Spleen (tissue), 11 donors: ENCODE measurements around the gene PCED1A. TPM values are rescaled to one million over a fixed set of nuclear protein-coding genes. Genes with fewer than 3 reads are reported as not detected.

Experiments
- DNase-seq: peaks from one replicate; pipeline ENCODE4 v3.0.0-alpha.2; 2020
- H3K27ac ChIP-seq, 8 donors: fragments of 200-600 bp; sonication (generic) in 7 of 8; 1 replicate in 4 of 8; 2 replicates in 4 of 8; pipeline versions ENCODE4 v1.5.0 to v1.8.0; 2016 to 2021; ENCODE audit warnings: inconsistent platforms in 4 of 8, mild to moderate bottlenecking in 4 of 8, moderate library complexity in 1 of 8
- H3K27me3 ChIP-seq, 7 donors: fragments of 200-600 bp; sonication (generic) in 6 of 7; replicated peaks in 1 of 7; 1 replicate in 4 of 7; 2 replicates in 3 of 7; pipeline versions ENCODE4 v1.5.0 to v1.8.0; 2016 to 2021; ENCODE audit warnings: inconsistent platforms in 3 of 7, mild to moderate bottlenecking in 1 of 7
- H3K36me3 ChIP-seq, 6 donors: fragments of 200-600 bp; sonication (generic) in 5 of 6; 1 replicate in 4 of 6; 2 replicates in 2 of 6; pipeline versions ENCODE4 v1.5.0 to v1.8.0; 2016 to 2021; ENCODE audit warnings: inconsistent platforms in 2 of 6
- H3K4me1 ChIP-seq, 6 donors: fragments of 200-600 bp; sonication (generic) in 5 of 6; 1 replicate in 3 of 6; 2 replicates in 3 of 6; pipeline versions ENCODE4 v1.5.0 to v1.8.0; 2016 to 2021; ENCODE audit warnings: inconsistent platforms in 3 of 6
- H3K4me3 ChIP-seq, 8 donors: fragments of 200-600 bp; sonication (generic) in 7 of 8; 1 replicate in 4 of 8; 2 replicates in 4 of 8; pipeline versions ENCODE4 v1.5.0 to v1.8.0; 2016 to 2021; ENCODE audit warnings: inconsistent platforms in 4 of 8, mild to moderate bottlenecking in 4 of 8, moderate library complexity in 2 of 8
- H3K9me3 ChIP-seq, 8 donors: fragments of 200-600 bp; sonication (generic) in 7 of 8; 1 replicate in 4 of 8; 2 replicates in 4 of 8; pipeline versions ENCODE4 v1.5.0 to v1.8.0; 2016 to 2021; ENCODE audit warnings: inconsistent platforms in 4 of 8
- CTCF ChIP-seq, 11 experiments: fragments of 200-600 bp in 7 of 11; fragments of 450-650 bp in 4 of 11; sonication (generic) in 4 of 11; IDR thresholded peaks in 8 of 11; conservative IDR thresholded peaks in 3 of 11; 1 replicate in 7 of 11; 2 replicates in 4 of 11; pipeline versions ENCODE4 v1.4.0 to v1.8.0; 2016 to 2021; ENCODE audit warnings: antibody characterized with exemption in 11 of 11, inconsistent platforms in 4 of 11, mild to moderate bottlenecking in 1 of 11
- POLR2A ChIP-seq, 3 donors: fragments of 450-650 bp; IDR thresholded peaks; one replicate each; pipeline ENCODE4 v1.5.1; 2017; ENCODE audit warnings: antibody characterized with exemption in 3 of 3, mild to moderate bottlenecking in 1 of 3
- POLR2AphosphoS5 ChIP-seq, 3 donors: sonication (generic); formaldehyde crosslinking; IDR thresholded peaks; one replicate each; pipeline ENCODE4 v1.5.1; 2017; ENCODE audit warnings: antibody characterized with exemption in 3 of 3
- WGBS, 5 donors: extraction: QIAGEN DNeasy Blood & Tissue Kit in 3 of 5; methylation state at CpG; one replicate each; pipeline versions ENCODE4 v1.1.5 to v1.1.7; 2013 to 2018; 5-methylcytosine and 5-hydroxymethylcytosine counted together
- intact Hi-C: fragments of 100-400 bp; cut with DNase I; formaldehyde crosslinking; loops from one replicate; pipeline ENCODE4 v1.15.0; 2023; ENCODE audit warnings: low total_unique reads
- polyA plus RNA-seq, 3 donors: library from polyadenylated mRNA; stranded (reverse); fragments of 200-250 nt; gene quantifications; one replicate each; pipeline ENCODE4 v1.2.1, GENCODE V29; 2013
- total RNA-seq, 7 donors: library from RNA; depleted of rRNA in 3 of 7; stranded (reverse); fragments of >200 nt in 3 of 7; fragmentation: NEBNext Ultra II Directional in 4 of 7; extraction: Animal tissue kit (Norgen Biotek cat#: 25700) in 4 of 7; gene quantifications; one replicate each; pipeline versions ENCODE4 v1.1.0 to v1.2.1, GENCODE V29; 2016 to 2021
- donor health status: healthy with polysubstance abuse.
- donor health status: DM: no; HTN: no; CAD: no; lungs with moderate emphysema.
- donor health status: DM: no; HTN: no; CAD: no.
- donor health status: Bipolar disorder and iron deficiency.
- donor health status: healthy.
- donor health status: DM: no; HTN: no; CAD: no.
- donor health status: DM: yes; HTN: yes; CAD: no.

Gene PCED1A
- total and polyA plus RNA-seq, 10 donors, result 38.2 to 165 (median 56.9) TPM

- intact Hi-C loops, result no loop called here
- TF ChIP-seq POLR2AphosphoS5 (IDR thresholded peaks at IDR 0.05), result no peak
- no peak for TF ChIP-seq CTCF (IDR thresholded peaks at IDR 0.05 in 8 of 11, conservative IDR thresholded peaks at IDR 0.05 in 3 of 11)
- TF ChIP-seq POLR2A (IDR thresholded peaks at IDR 0.05), result no peak
- Histone ChIP-seq H3K36me3 (no peaks in the 10 kb centered on the region), H3K9me3 (peaks cover 0 to 14% (median 9%) of the 10 kb centered on the region in 8 donors), H3K27ac (no peak overlapping the region), H3K4me1 (peaks cover 0 to 22% (median 7%) of the 10 kb centered on the region in 6 donors), H3K27me3 (peaks cover 0 to 41% (median 17%) of the 10 kb centered on the region in 7 donors), H3K4me3 (no peak overlapping the region)
- WGBS, 5 donors, result 82 to 90% (median 84%) methylated on average over 18 to 20 of the region's 20 CpGs
- no peak for DNase-seq
These were observed 23.7 kb downstream of the PCED1A start for GRCh38 chr20:2816583-2817340.

- H3K27me3 ChIP-seq, result peaks cover 0 to 40% (median 11%) of the 10 kb centered on the region in 7 donors
These were observed 24.3 kb downstream of the PCED1A start, which contains the start of gene TMEM239 for GRCh38 chr20:2816030-2816582. TSS of gene TMEM239 (plus strand) at chr20:2816364. CDS start at chr20:2816555, 191 bp downstream.

GRCh38 chr20:2815242-2815900 is 25.1 kb downstream of the PCED1A start:
- intact Hi-C loops, result no loop called here
- no peak for TF ChIP-seq POLR2A (IDR thresholded peaks at IDR 0.05)
- TF ChIP-seq POLR2AphosphoS5 (IDR thresholded peaks at IDR 0.05), result no peak
- no peak for TF ChIP-seq CTCF (IDR thresholded peaks at IDR 0.05 in 8 of 11, conservative IDR thresholded peaks at IDR 0.05 in 3 of 11)
- Histone ChIP-seq H3K9me3 (peaks cover 0 to 17% (median 10%) of the 10 kb centered on the region in 8 donors), H3K4me1 (peaks cover 0 to 8% (median under 1%) of the 10 kb centered on the region in 6 donors), H3K36me3 (no peaks in the 10 kb centered on the region), H3K27me3 (peaks cover 0 to 38% (median 3%) of the 10 kb centered on the region in 7 donors), H3K4me3 (no peak overlapping the region), H3K27ac (no peak overlapping the region)
- DNase-seq, result no peak
- WGBS, 5 donors, result 80 to 93% (median 84%) methylated on average over 6 to 8 of the region's 8 CpGs

More at GRCh38 chr20:2816030-2816582, 24.3 kb downstream of the PCED1A start, which contains the start of gene TMEM239:
- Histone ChIP-seq H3K9me3 (peaks cover 0 to 17% (median 10%) of the 10 kb centered on the region in 8 donors), H3K27ac (no peak within 1 kb of the TSS), H3K36me3 (no peaks in the 10 kb centered on the region), H3K4me1 (peaks cover 0 to 16% (median 4%) of the 10 kb centered on the region in 6 donors), H3K4me3 (no peak within 1 kb of the TSS)
- intact Hi-C loops, result no loop called here
- WGBS, 5 donors, result 83 to 94% (median 89%) methylated on average over 5 to 10 of the region's 10 CpGs
- no peak for DNase-seq
- TF ChIP-seq POLR2AphosphoS5 (IDR thresholded peaks at IDR 0.05), result no peak

GRCh38 chr20:2814587-2815051 is 25.8 kb downstream of the PCED1A start, which contains the start of gene C20orf141:
TSS of gene C20orf141 (plus strand) at chr20:2814987. CDS start at chr20:2815185, 198 bp downstream.
- intact Hi-C loops, result no loop called here
- H3K27me3 ChIP-seq, result peaks cover 0 to 38% (median 0%) of the 10 kb centered on the region in 7 donors
- peaks cover 0 to 6% (median 0%) of the 10 kb centered on the region in 6 donors for H3K4me1 ChIP-seq
- TF ChIP-seq CTCF (IDR thresholded peaks at IDR 0.05 in 8 of 11, conservative IDR thresholded peaks at IDR 0.05 in 3 of 11) (no peak), POLR2A (IDR thresholded peaks at IDR 0.05) (no peak), POLR2AphosphoS5 (IDR thresholded peaks at IDR 0.05) (no peak)
- H3K4me3 ChIP-seq, result no peak within 1 kb of the TSS
- H3K9me3 ChIP-seq, result peaks cover 0 to 17% (median 10%) of the 10 kb centered on the region in 8 donors
- no peaks in the 10 kb centered on the region for H3K36me3 ChIP-seq
- H3K27ac ChIP-seq, result no peak within 1 kb of the TSS
- 11 to 29% (median 18%) methylated on average over 5 of the region's 5 CpGs for WGBS, 5 donors
- DNase-seq, result no peak
